ENCODE data around the gene HOXA11.

GRCh38 chr7:27141923-27142579, 43.0 kb downstream of the HOXA11 start:
- no peak for TF ChIP-seq CTCF (IDR thresholded peaks at IDR 0.05)
- TF ChIP-seq ZFX (IDR thresholded peaks at IDR 0.05; ENCODE audit: borderline replicate concordance): no peak
